ENCODE data around the gene PPP1R12B. TPM values are rescaled to one million over a fixed set of nuclear protein-coding genes. Genes with fewer than 3 reads are reported as not detected.
"Not testable (repeated sequence)": the region's sequence is repeated elsewhere in the genome, so short reads cannot be mapped to it uniquely, and the experiment has no call there.

Gene PPP1R12B
- total and polyA plus RNA-seq, 9 donors: 50.3 to 232 (median 73.0) TPM

- Histone ChIP-seq H3K27ac (no peak overlapping the region), H3K4me3 (no peak overlapping the region), H3K4me1 (ENCODE audit: insufficient read depth) (peaks cover 4% of the 10 kb centered on the region), H3K9me3 (no peaks in the 10 kb centered on the region), H3K27me3 (no peaks in the 10 kb centered on the region), H3K36me3 (no peaks in the 10 kb centered on the region)
- no peak for DNase-seq
- intact Hi-C loops (cut with DNase I): no loop called here
- 19 to 27% (median 21%) methylated on average over 4 of the region's 4 CpGs for WGBS, 3 donors
- TF ChIP-seq EP300 (IDR thresholded peaks at IDR 0.05) (no peak), POLR2A (IDR thresholded peaks at IDR 0.05) (no peak), CTCF (IDR thresholded peaks at IDR 0.05) (no peak)
Observed at GRCh38 chr1:202516434-202516877, 168.0 kb downstream of the PPP1R12B start.

GRCh38 chr1:202517146-202517545, 168.6 kb downstream of the PPP1R12B start:
- H3K9me3 ChIP-seq; H3K4me1 ChIP-seq (ENCODE audit: insufficient read depth); H3K36me3 ChIP-seq; H3K27me3 ChIP-seq; DNase-seq; H3K4me3 ChIP-seq; H3K27ac ChIP-seq; intact Hi-C loops (cut with DNase I): not testable (repeated sequence)
- WGBS, 3 donors: 56 to 61% (median 58%) methylated on average over 1 of the region's 1 CpG

DNA sequence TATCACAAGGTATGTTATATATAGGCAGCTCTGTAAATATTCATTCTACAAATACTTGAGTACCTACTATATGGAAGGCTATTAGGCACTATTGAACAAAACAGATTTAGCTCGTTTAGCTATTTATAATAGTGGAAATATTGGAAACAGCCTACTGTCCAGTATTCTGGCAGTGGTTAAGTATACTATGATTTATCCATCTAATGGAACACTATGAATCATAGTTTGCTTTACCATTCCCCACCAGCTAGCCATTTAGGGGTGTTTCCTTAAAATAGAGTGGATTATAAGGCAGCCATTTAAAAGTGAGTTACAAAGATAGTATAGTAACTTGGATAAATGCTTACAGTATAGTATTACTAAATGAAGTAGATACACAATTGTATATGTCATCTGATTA, 169.7 kb downstream of the PPP1R12B start:
- H3K9me3 ChIP-seq; H3K27me3 ChIP-seq; H3K36me3 ChIP-seq; H3K4me1 ChIP-seq (ENCODE audit: insufficient read depth); intact Hi-C loops (cut with DNase I); H3K4me3 ChIP-seq; H3K27ac ChIP-seq; DNase-seq: not testable (repeated sequence)
- 63 to 77% (median 73%) methylated on average over 1 of the region's 1 CpG for WGBS, 3 donors

GRCh38 chr1:202518905-202519304, 170.4 kb downstream of the PPP1R12B start:
- H3K27me3 ChIP-seq; H3K4me1 ChIP-seq (ENCODE audit: insufficient read depth); intact Hi-C loops (cut with DNase I); H3K27ac ChIP-seq; H3K4me3 ChIP-seq; H3K9me3 ChIP-seq; DNase-seq; H3K36me3 ChIP-seq: not testable (repeated sequence)
- 65 to 71% (median 69%) methylated on average over 3 of the region's 3 CpGs for WGBS, 3 donors

DNA sequence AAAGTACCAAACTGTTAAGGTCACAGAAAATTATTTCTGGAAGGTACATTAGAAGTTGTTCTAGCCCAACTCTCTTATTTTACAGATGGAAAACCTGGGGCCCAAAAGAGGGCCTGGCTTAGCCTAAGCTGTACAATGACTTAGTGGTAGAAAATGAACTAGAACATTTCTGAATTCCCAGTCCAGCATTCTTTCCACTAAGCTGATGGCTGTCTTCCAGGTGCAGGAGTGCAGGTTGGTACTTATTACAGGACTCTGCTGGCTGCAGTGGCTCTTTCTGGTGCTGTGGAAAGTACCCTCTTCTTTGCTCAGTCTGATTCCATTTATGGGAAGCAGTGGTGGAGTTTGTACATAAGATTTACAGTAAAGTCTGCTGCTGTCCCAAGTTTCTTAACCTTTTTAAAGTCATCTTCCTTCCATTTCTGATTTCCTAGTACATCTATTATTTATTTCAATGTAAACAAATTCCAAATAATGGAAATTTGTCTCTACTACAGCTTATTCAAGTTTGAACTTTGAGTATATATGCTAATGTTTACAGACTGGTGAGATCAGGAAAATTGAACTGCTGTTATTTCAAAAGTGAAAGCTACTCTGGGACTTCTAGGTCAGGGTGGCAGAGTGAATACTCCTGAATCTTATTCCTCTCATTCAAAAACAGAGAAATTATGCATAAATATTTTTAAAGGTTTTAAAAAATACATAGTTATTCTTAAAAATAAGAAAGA, 171.8 kb downstream of the PPP1R12B start:
- DNase-seq; H3K27me3 ChIP-seq; H3K4me1 ChIP-seq (ENCODE audit: insufficient read depth); H3K27ac ChIP-seq; intact Hi-C loops (cut with DNase I); H3K4me3 ChIP-seq; H3K9me3 ChIP-seq; H3K36me3 ChIP-seq: not testable (repeated sequence)

- H3K27me3 ChIP-seq; DNase-seq; H3K4me3 ChIP-seq; H3K27ac ChIP-seq; H3K4me1 ChIP-seq (ENCODE audit: insufficient read depth); H3K9me3 ChIP-seq; H3K36me3 ChIP-seq; intact Hi-C loops (cut with DNase I): not testable (repeated sequence)
- WGBS, 3 donors: 91 to 95% (median 93%) methylated on average over 2 of the region's 2 CpGs
Observed at GRCh38 chr1:202520857-202521216, 172.3 kb downstream of the PPP1R12B start.

GRCh38 chr1:202521484-202521883, 173.0 kb downstream of the PPP1R12B start:
- DNase-seq; H3K27ac ChIP-seq; H3K9me3 ChIP-seq; intact Hi-C loops (cut with DNase I); H3K4me1 ChIP-seq (ENCODE audit: insufficient read depth); H3K36me3 ChIP-seq; H3K4me3 ChIP-seq; H3K27me3 ChIP-seq: not testable (repeated sequence)
- WGBS, 3 donors: 90 to 97% (median 93%) methylated on average over 1 of the region's 1 CpG

- H3K36me3 ChIP-seq: no peaks in the 10 kb centered on the region
- H3K9me3 ChIP-seq: no peaks in the 10 kb centered on the region
- intact Hi-C loops (cut with DNase I): no loop called here
- H3K4me3 ChIP-seq: no peak overlapping the region
- TF ChIP-seq CTCF (IDR thresholded peaks at IDR 0.05) (no peak), EP300 (IDR thresholded peaks at IDR 0.05) (no peak), POLR2A (IDR thresholded peaks at IDR 0.05) (no peak)
- no peak overlapping the region for H3K27ac ChIP-seq
- H3K4me1 ChIP-seq (ENCODE audit: insufficient read depth): peaks cover 4% of the 10 kb centered on the region
- 50 to 70% (median 50%) methylated on average over 2 of the region's 2 CpGs for WGBS, 3 donors
- no peak for DNase-seq
- H3K27me3 ChIP-seq: no peaks in the 10 kb centered on the region
Observed at GRCh38 chr1:202521886-202522285, 173.4 kb downstream of the PPP1R12B start.

GRCh38 chr1:202526056-202526455, 177.6 kb downstream of the PPP1R12B start:
- 42 to 59% (median 54%) methylated on average over 1 of the region's 1 CpG for WGBS, 3 donors
- H3K9me3 ChIP-seq; intact Hi-C loops (cut with DNase I); H3K36me3 ChIP-seq; H3K27ac ChIP-seq; H3K4me1 ChIP-seq (ENCODE audit: insufficient read depth); H3K27me3 ChIP-seq; DNase-seq; H3K4me3 ChIP-seq: not testable (repeated sequence)

DNA sequence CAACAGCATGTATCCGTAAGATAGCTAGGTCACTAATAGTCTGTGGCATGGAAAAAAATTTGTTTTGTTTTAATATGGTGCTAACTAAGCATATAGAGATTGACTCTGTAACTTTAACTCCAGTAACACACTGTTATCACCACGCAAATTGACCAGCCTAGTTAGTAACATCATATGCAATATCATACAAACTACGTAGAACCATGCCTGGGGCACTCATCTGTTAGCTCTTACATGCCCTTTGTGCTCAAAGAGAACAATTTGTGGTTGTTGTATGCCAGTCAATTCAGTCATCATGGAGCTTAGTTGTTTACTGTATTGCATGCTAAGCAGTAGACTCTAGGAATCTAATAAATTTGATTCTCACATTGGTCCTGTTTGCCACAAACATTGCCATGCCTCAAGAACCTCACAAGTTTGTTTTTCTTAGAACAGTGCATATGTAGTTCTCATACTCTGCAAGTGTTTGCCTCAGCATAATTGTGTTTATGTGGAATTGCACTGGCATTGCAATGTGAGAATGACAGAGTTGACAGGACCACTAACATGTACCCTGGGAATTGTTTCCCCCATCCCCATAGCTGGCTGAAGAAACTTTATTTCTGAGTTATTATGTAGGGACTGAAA, 179.7 kb downstream of the PPP1R12B start:
- intact Hi-C loops (cut with DNase I); H3K4me1 ChIP-seq (ENCODE audit: insufficient read depth): not testable (repeated sequence)
- 89 to 94% (median 93%) methylated on average over 3 of the region's 3 CpGs for WGBS, 3 donors

More for the DNA sequence above, 179.7 kb downstream of the PPP1R12B start:
- not testable (repeated sequence) for H3K36me3 ChIP-seq, DNase-seq, H3K9me3 ChIP-seq, H3K27ac ChIP-seq, H3K4me3 ChIP-seq, H3K27me3 ChIP-seq

Data from ovary (tissue), 9 donors.